ENCODE data around the gene FRY.

Gene FRY

DNA sequence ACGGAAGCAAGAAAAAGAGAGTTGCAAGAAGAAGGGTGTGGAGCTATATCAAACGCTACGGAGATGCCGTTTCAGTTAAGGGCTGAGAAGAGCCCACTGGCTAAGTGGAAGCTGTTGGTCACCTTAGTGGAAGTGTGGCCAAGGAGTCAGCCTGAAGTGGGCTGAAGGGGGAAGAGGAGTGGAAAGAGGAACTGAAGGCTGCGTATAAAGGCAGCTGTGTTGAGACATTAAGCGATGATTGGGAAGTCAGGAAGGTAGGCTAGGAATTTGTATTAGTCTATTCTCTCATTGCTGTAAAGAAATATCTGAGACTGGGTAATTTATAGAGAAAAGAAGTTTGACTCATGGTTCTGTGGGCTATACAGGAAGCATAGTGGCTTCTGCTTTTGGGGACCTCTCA lies 14.1 kb upstream of the FRY start:
- DNase-seq: no peak

DNA sequence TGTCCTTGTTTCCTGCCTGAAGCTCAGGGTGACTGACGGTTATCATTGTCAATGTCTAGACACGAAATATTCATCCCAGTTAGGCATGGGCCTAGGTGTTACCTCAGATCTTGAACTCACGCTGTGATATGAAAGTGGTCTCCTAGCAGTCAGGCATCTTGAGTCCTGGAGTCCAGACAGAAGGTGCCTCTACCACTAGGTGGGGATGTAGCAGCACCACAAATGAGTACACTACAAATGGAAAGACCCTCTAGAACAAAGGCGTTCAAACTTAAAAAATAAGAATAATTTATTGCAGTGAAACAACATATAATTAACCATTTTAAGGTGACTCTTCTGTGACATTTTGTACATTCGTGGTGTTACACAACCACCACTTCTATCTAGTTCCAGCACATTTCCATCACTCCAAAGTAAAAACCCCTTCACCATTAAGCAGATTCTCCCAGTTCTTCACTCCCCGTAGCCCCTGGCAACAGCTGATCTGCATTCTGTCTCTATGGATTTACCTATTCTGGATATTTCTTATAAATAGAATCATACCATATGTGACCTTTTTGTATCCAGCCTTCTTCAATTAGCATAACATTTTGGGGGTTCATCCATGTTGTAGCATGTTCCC lies 11.9 kb upstream of the FRY start:
- no peak for DNase-seq

GRCh38 chr13:32021785-32022184 lies 9.8 kb upstream of the FRY start:
- no peak for DNase-seq

DNA sequence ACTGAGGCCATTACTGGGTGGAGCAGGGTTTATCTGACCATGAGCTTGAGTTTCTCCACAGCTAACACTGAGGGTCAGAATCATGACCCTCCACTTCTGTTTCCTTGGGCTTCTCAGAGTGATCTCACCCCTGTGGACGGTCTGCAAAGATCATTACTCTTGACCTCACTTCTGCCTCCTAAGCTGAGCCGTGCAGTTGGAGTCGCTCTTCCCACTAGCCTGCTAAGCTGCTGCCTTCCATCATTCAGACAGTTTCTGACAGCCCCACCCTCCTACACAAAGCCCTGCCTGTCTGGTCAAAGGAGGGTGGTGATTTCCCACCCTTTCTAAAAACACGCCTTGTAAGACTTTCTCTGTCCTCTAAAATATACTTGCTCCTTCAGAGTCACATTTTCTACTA lies 9.3 kb upstream of the FRY start:
- no peak for DNase-seq

- DNase-seq: no peak
Observed at GRCh38 chr13:32023096-32023495, 8.5 kb upstream of the FRY start.

DNA sequence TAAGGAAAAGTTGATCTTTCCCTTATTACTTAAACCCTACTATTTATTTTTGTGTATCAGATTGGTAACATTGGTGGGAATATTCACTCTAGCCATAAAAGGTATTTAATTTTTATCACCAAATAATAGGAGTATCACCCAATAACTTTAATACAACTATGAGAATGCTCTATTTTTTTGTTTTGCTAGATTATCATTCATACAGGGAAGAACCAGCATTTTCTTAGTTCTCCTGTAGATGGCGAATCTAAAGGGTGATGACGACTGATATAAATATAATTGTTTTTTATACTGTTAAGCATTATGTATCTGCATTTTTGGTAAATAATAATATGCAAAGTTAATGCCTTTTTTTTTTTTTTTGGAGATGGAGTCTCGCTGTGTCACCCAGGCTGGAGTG lies 7.9 kb upstream of the FRY start:
- DNase-seq: no peak

DNA sequence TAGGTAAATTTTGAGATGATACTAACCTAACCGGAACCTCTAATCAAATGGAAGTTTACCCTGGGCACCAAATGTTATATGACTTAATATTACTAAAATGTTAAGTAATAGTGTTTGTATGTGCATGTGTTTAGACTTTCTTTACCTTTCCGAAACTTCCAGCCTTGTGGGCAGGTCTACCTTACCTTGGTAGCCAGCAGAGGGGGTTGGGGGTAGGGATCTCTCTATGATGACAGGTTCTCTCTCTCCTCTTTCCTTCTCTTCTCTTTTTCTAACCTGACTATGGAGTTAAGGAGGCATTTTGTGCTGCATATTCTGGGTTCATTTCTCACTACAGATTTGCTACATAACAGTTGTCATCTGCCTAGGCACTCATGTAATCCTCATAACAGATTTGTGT lies 6.8 kb upstream of the FRY start:
- no peak for DNase-seq

DNA sequence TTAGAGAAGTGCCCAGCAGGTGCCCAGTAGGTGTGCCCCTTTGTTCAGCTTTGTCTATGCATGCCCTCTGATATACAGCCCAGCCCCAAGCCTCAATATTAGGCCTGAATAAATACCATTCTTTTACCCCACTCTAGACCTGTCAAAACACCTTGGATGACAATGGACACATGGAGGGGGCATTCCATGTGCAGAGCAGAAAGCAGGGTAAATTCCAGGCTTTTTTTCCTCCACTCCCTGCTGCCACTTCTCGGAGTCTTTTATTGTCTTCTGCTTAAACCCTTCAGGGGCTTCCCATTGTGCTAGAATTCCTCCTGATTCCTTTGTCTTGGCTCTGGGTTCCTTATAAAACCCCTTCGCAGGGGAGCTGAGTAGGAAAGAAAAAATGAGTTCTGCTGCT lies 5.8 kb upstream of the FRY start:
- DNase-seq: no peak

DNA sequence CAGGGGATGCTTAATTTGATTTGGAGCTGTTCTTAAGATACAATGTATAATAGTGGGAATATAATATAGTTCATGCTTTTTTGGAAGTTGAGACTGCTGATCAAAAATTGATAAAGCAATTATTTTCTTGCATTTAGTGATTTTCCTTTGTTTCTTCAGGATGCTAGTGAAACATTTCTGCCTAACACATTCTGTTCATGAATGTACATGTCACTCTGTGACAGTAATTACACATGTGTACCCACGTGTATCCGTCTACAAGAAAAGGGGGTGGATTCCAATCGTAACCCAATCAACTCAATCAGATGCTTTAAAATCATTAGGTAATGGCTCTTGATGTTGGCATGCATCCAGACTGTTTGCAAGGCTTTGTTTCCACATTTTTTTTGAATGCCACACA lies 5.0 kb upstream of the FRY start:
- DNase-seq: no peak

DNA sequence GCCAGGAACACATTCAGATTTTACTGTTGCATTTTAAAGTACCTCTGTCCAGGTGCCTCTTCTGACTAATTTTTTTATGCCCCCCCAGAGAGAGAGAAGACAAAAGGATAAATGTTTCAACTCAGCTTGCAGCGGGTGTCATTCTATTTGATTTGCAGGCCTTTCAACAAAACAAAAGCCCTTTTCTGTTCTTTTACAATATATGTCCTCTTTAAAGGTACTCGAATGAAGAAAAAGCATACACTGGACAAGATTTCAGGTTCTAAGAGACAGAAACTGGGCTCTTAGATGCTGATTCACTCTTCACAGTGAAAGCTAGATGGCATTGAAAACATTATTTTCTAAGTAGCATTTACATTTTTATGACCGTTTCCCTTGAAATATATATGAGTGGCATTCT lies 2.9 kb upstream of the FRY start:
- no peak for DNase-seq

GRCh38 chr13:32029684-32030083 lies 1.9 kb upstream of the FRY start:
- DNase-seq: no peak

GRCh38 chr13:32031815-32032370 lies 319 bp downstream of the FRY start:
- no peak for DNase-seq

- DNase-seq: no peak
Observed at GRCh38 chr13:32032759-32033158, 1.2 kb downstream of the FRY start.

DNA sequence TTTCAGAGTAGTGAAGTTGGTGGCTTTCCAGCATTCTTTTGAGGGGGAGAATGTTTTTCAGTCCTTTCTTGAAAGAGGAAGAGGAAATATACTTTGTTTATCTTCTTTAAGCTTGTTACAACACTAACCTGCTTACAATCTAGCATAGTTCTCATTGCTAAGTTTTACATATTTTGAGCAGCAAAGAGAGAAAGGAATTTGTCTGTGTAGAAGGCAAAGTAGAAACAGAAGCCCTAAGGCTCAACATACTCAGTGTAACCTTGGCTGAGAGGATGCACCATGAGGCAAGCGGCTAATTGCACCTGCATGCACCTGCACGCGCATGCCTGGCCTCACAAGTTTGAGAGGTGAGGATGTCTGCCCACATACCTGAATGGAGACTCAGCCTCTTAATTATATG lies 2.2 kb downstream of the FRY start:
- DNase-seq: no peak

DNA sequence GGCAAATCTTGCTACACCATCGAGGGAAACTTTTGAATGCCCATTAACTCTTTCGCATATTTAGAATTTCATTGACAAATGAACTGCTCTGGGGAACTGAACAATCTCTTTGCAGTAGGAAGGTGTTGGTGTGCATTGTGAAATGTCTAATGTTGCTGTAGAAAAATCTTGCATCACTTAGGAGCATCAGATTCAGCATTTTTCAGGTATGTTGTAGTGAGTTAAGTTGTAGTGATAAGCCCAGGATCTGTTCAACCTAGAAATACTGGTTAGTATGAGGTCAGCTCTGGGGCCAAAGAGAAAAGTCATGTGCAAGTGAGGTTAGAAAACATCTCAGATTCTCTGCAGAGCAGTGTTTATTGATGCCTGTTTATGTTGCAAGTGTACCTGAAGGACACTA lies 4.1 kb downstream of the FRY start:
- DNase-seq: no peak

DNA sequence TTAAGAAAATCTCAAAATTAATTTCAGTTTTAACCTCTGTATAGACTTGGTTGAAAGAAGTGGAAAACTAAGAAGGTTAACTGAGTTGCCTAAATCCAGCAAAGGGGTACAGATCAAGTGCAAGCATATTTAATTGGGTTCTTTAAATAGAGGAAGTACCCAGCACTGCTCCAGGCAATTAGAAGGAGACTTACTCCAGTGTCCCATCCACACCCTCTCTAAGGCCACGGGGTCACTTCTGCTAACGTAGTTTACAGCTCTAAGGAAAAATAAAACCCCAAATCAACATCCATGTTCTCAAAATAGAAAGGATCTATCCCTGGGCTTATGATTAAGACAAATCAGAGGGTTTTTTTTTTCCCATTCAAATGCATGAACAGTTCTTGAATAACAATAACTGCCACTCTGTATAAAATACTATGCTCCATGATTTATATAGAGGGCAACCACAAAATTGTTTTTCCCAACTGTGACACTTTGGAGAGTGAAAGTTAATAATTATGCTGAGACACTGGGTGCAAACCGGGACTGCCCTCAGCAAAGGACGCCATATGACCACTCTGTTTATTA lies 4.6 kb downstream of the FRY start:
- no peak for DNase-seq

GRCh38 chr13:32036757-32037156 lies 5.2 kb downstream of the FRY start:
- DNase-seq: no peak

DNA sequence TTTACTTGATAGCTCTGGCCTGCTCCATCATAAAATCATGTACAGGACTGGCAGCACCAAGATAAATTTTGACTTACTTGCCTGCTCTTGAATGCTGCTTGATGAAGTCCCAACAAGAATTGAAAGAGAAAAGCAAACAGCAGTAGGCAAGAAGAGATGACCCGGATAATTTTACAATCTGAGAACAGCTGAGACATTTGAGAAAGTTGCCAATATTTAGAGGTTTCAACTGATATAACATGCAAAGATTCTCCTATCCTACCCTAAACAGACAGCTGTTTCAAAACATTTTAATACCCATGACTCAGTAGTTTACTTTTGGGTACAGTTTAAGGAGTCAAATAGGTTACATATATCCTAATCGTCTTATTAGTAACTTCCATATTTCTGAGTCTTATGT lies 5.9 kb downstream of the FRY start:
- DNase-seq: no peak

GRCh38 chr13:32038343-32038742 lies 6.8 kb downstream of the FRY start:
- DNase-seq: no peak

GRCh38 chr13:32039056-32039455 lies 7.5 kb downstream of the FRY start:
- no peak for DNase-seq

GRCh38 chr13:32039528-32039927 lies 8.0 kb downstream of the FRY start:
- DNase-seq: no peak

DNA sequence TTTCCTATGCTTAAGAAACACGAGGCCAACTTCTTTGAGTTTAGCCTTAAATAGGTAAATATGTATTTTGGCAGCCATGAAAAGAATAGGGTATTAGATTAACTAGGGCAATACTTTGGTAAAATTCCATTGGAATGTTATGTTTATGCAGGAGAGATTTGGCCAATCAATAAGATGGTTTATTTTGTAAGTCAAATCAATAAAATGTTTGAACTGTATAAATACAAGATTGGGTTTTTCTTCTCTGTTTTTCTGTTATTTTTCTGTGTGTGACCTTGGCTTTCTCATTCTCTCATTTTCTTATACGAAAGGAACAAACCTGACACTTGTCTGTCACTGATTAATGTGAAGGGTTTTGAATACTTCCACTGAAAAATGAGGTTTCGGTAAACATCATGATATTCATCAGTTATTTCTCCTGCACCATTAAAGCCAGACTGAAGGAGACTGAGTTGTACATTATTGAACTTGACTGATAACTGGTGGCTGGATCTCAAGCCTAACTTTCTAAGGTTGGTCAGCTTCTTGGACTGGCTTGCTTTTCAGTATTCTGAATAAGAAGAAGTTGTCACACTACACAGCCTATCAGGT lies 8.6 kb downstream of the FRY start:
- DNase-seq: no peak

DNA sequence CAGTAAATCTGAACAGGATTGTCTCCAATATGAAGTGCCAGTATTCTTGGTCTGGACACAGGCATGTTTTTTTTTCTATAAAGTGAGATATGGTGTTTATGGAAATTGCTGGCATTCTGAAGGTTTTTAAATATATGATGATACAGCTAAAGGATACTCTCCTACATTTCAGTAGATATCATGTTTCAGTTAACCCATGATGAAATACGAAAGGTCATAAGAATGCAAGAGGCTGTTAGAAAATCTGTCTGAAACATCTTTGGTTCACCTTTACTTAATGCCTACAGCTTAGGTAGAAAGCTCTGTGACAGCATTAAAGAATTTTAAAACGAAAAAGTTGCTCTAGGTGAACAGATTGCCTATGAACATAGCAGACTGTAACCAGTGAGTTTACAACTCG lies 9.1 kb downstream of the FRY start:
- DNase-seq: no peak

- DNase-seq: no peak
Observed at GRCh38 chr13:32041429-32041828, 9.9 kb downstream of the FRY start.

DNA sequence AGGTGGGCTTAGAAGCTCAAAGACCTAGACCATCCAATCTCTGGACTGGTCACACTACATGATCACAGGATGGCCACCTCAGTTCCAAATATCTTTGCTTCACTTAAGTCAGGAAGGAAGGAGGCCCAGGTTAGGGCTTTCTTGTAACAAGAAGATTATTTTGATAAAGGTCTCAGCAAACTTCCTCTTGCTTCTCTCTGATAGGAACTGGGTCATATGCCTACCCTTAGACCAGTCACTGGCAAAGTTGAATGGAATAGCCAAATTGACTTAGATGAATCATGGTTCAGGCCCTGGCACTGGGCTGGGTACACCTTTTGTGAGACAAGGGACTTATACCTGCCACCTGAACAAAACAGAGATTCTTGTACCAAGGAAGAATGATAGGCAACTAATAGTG lies 11.0 kb downstream of the FRY start:
- no peak for DNase-seq
